ENCODE data around the gene OR2T8.

Gene OR2T8

DNA sequence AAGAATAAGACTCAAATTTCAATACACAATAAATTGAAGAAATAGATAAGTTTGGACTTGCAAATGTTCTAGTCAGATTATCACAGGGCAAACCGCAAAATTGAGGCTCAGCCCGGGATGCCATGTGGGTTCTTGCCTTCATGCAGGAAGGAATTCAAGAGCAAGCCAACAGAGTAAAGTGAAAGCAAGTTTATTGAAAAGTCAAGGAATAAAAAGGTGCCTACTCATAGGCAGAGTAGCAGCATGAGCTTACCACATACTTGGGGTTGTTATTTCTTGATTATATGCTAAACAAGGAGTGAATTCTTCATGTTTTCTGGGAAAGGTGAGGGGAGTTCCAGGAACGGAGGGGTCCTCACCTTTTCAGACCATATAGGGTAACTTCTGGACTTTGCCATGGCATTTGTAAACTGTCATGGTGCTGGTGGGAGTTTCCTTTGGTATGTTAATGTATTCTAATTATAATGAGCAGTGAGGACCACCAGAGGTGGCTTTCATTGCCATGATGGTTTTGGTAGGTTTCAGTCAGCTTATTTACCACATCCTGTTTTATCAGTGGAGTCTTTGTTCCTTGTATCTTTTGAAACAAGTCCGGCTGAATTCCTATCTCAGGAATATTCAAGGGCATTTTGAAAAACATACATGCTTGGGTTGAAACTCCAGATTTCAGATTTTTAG, 43.0 kb downstream of the OR2T8 start:
- no peak for DNase-seq

DNA sequence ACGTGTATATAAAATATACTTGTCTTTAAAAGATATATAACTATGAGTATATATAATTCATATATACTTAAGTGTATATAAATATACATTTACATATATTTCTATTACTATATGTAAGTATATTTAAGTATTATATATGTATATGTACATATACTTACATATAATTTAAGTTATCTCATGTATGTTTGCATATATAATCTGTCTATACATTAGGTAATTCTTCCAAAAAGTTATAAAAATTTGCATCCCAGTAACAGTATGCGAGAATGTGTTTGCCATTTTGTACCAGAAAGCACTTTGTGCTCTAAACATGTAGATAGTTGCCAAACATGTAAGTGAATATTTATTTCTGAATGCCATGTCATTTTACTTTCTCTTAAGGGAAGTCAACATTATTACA, 44.9 kb downstream of the OR2T8 start, which contains the start of gene OR2AK2:
TSS of gene OR2AK2 (plus strand) at position 301 of the 400 bp plus-strand sequence. CDS start 144 bp downstream, outside the sequence.
- no peak for DNase-seq

DNA sequence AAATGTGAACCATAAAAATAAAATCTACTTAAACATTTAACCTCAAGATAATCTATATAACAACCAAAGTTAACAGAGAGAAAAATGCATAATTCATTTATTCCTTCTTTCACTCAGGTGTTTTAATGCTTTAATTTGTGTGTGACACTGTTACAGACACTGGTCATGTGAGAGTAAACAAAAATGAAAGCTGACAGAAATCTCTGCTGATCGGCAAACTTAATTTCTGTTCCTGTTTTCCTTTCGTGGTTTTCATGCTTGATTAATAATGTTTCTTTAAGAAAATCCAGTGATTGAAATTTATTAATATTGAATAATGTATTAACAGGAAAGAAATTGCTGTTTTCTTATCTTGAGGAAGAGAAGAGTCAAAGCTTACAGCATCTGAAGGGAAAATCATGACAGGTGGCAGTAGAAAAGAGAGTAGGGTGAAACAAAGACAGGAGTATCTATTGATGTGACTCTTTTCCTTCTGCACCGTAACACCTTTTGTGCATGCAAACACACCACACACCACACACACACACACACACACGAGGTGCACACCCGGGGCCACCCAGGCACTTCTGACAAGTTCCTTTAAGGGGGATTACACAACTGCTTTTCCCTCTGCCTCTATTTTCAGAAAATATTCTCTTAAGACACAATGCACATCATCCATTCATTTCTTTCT, 46.6 kb downstream of the OR2T8 start:
- no peak for DNase-seq

Measured in activated CD4-positive, alpha-beta T cell treated with anti-CD3 and anti-CD28 coated beads, Interleukin-2, Interleukin-6, amounts not matched to agents 100 ng/mL and 50 ng/mL, durations not matched to agents 16 hours and 8 hours (primary cell).